K562 (cell line): Measurements from ENCODE around the gene INKA2. TPM values are rescaled to one million over a fixed set of nuclear protein-coding genes. Genes with fewer than 3 reads are reported as not detected.

Experiments
- ATAC-seq: fragments of 200-7000 bp; cut with Tn5 transposase; 3 replicates; pipeline ENCODE4 v1.9.1; 2020; ENCODE audit warnings: moderate library complexity
- BruUV-seq: library from RNA; stranded (reverse); fragments of 400-500 nt; replicated peaks from 2 replicates; lab custom pipeline; 2021; lab: Mats Ljungman, UMichigan
- CTCF ChIA-PET: fragments of 300-600 bp; formaldehyde crosslinking; extraction: SDS; loops from one replicate; lab custom pipeline; 2021; ENCODE audit warnings: low intra/inter-chr PET ratio; lab: Yijun Ruan, JAX
- POLR2A ChIA-PET: fragments of 300-600, 350-650 bp; sonication (Branson Sonifier 250); formaldehyde crosslinking; extraction: SDS; loops from one replicate; lab custom pipeline; 2021; ENCODE audit warnings: antibody characterized with exemption, inconsistent platforms; lab: Yijun Ruan, JAX
- DNase-seq, 4 experiments: peaks; one replicate each; pipeline versions ENCODE4 v3.0.0 to v3.0.0-alpha.2; 2011 to 2018; ENCODE audit warnings: low spot score in 3 of 4, mixed read lengths in 3 of 4; ENCODE audit errors: extremely low read depth in 1 of 4
- FAIRE-seq: peaks from 2 replicates; lab custom pipeline; 2011; peaks lifted over from hg19 to GRCh38; lab: Jason Lieb, UNC
- H2AFZ ChIP-seq: 2 replicates; pipeline ENCODE4 v1.6.0; 2011; ENCODE audit warnings: low read depth, low read length, control low read depth, inconsistent platforms
- H3K27ac ChIP-seq: fragments of 200-600 bp; 3 replicates; pipeline ENCODE4 v1.8.0; 2011; ENCODE audit warnings: low read depth, mild to moderate bottlenecking, control low read depth, inconsistent platforms, low read length, moderate library complexity, mixed read lengths; ENCODE audit errors: extremely low read depth
- H3K27me3 ChIP-seq, 2 experiments: fragments of 300-600 bp in 1 of 2; 2 replicates in 1 of 2; 3 replicates in 1 of 2; pipeline versions ENCODE4 v1.6.0 to v1.8.0; 2011; ENCODE audit warnings: inconsistent platforms in 2 of 2, low read length in 2 of 2, mild to moderate bottlenecking in 1 of 2, mixed read lengths in 1 of 2, moderate library complexity in 1 of 2; ENCODE audit not compliant: control insufficient read depth in 2 of 2, insufficient read depth in 2 of 2
- H3K36me3 ChIP-seq: fragments of 300-600 bp; 3 replicates; pipeline ENCODE4 v1.8.0; 2011; ENCODE audit warnings: mild to moderate bottlenecking, low read length, inconsistent platforms; ENCODE audit not compliant: control insufficient read depth, insufficient read depth
- H3K4me1 ChIP-seq, 2 experiments: fragments of 200-600 bp in 1 of 2; replicated peaks in 1 of 2; 2 replicates in 1 of 2; 3 replicates in 1 of 2; pipeline versions ENCODE4 v1.5.1 to v1.8.0; 2011; ENCODE audit warnings: inconsistent platforms in 2 of 2, low read length in 2 of 2, mild to moderate bottlenecking in 1 of 2, mixed read lengths in 1 of 2, moderate library complexity in 1 of 2; ENCODE audit not compliant: control insufficient read depth in 2 of 2, insufficient read depth in 2 of 2
- H3K4me2 ChIP-seq: 2 replicates; pipeline ENCODE4 v1.6.1; 2011; ENCODE audit warnings: low read length, control low read depth, inconsistent platforms, mixed read lengths; ENCODE audit not compliant: insufficient read depth
- H3K4me3 ChIP-seq: fragments of 200-600 bp; sonication (generic), shearing (Covaris generic); 2 replicates; pipeline ENCODE4 v1.5.1; 2016; ENCODE audit warnings: control low read depth, inconsistent platforms
- H3K79me2 ChIP-seq: fragments of 200-600 bp; 3 replicates; pipeline ENCODE4 v1.8.0; 2011; ENCODE audit warnings: low read length, inconsistent platforms; ENCODE audit not compliant: control insufficient read depth, insufficient read depth
- H3K9ac ChIP-seq, 2 experiments: 2 replicates each; pipeline versions ENCODE4 v1.6.0 to v1.6.1; 2011; ENCODE audit warnings: low read depth in 2 of 2, low read length in 2 of 2, control low read depth in 1 of 2, inconsistent platforms in 1 of 2, mild to moderate bottlenecking in 1 of 2, mixed read lengths in 1 of 2; ENCODE audit not compliant: insufficient read depth in 1 of 2
- H3K9me1 ChIP-seq: one replicate; pipeline ENCODE4 v1.6.0; 2011; ENCODE audit warnings: inconsistent platforms, mild to moderate bottlenecking, low read length, moderate library complexity; ENCODE audit not compliant: control insufficient read depth, insufficient read depth
- H3K9me3 ChIP-seq: replicated peaks from 2 replicates; pipeline ENCODE4 v1.5.1; 2011; ENCODE audit warnings: low read depth, low read length, inconsistent platforms; ENCODE audit not compliant: control insufficient read depth, insufficient read depth
- H4K20me1 ChIP-seq: replicated peaks from 2 replicates; pipeline ENCODE4 v1.6.1; 2011; ENCODE audit warnings: low read length, inconsistent platforms, mixed read lengths; ENCODE audit not compliant: control insufficient read depth, insufficient read depth
- CSDE1 ChIP-seq, 2 experiments: fragments of 450-650 bp; IDR thresholded peaks; 2 replicates each; pipeline ENCODE4 v1.6.1; 2016; ENCODE audit warnings: mild to moderate bottlenecking in 1 of 2
- HMG20B ChIP-seq: fragments of 250-450 bp; sonication (Bioruptor Pico); IDR thresholded peaks from 2 replicates; pipeline ENCODE4 v1.5.0; 2021; ENCODE audit warnings: mild to moderate bottlenecking
- KDM4B ChIP-seq, 2 experiments: fragments of 450-650 bp in 1 of 2; sonication (generic) in 1 of 2; IDR thresholded peaks; 2 replicates each; pipeline ENCODE4 v1.6.1; 2016 to 2017; ENCODE audit warnings: borderline replicate concordance in 2 of 2, antibody characterized with exemption in 1 of 2, low read depth in 1 of 2, mild to moderate bottlenecking in 1 of 2
- WGBS: fragments of 100-300 bp; shearing (Covaris generic); methylation state at CpG from one replicate; pipeline ENCODE4 v1.1.6; 2016; ENCODE audit warnings: low coverage, mixed read lengths; ENCODE audit not compliant: insufficient coverage; ENCODE audit errors: missing lambda C conversion rate; 5-methylcytosine and 5-hydroxymethylcytosine counted together
- in situ Hi-C: fragments of 300-500 bp; cut with MboI; formaldehyde crosslinking; loops from 4 replicates; pipeline ENCODE4 v1.15.0; 2018; ENCODE audit warnings: inconsistent platforms, mixed read lengths
- intact Hi-C: fragments of 100-400 bp; cut with micrococcal nuclease; formaldehyde crosslinking; loops from 2 replicates; pipeline ENCODE4 v1.14.2; 2022
- polyA plus RNA-seq, 8 experiments: library from polyadenylated mRNA; depleted of rRNA in 4 of 8; stranded (reverse) in 5 of 8; unstranded in 3 of 8; fragments of >200 nt; fragmentation: Nextera tagmentation in 2 of 8; fragmentation: Illumina TruSeq in 1 of 8; extraction: Ambion mirVana in 2 of 8; extraction: Trizol in 1 of 8; gene quantifications; 2 replicates each; pipeline versions ENCODE4 v1.2.1 to v1.2.3, GENCODE V29; 2011 to 2014; ENCODE audit warnings: inconsistent platforms in 1 of 8, missing spikeins in 1 of 8
- total RNA-seq, 7 experiments: library from RNA; depleted of rRNA in 6 of 7; stranded (reverse); fragments of >200 nt in 6 of 7; fragmentation: Illumina TruSeq in 2 of 7; extraction: Trizol in 2 of 7; gene quantifications; 2 replicates each; pipeline versions ENCODE4 v1.2.1 to v1.2.3, GENCODE V29; 2011 to 2021; ENCODE audit warnings: low replicate concordance in 1 of 7
- TF ChIP-seq, protein P1 (sequence below): IDR thresholded peaks from 2 replicates; pipeline ENCODE4 v1.6.1; 2011; ENCODE audit not compliant: insufficient read length; ENCODE audit errors: extremely low read depth

INKA2 gene
- total and polyA plus RNA-seq, 9 of the 15 experiments (the other 6 are each of a cell fraction or from before 2014, with no cell fraction given): 0.04 to 1.4 (median 0.26) TPM; not detected in 1

- POLR2A ChIA-PET: interaction anchor here (0.5 to 1.5 kb wide), 6 partner anchors 9 to 868 kb away, joined by 3 to 4 read pairs (median 3); partner anchors contain the start of gene WDR77
- 18% methylated on average over 8 of the region's 8 CpGs for WGBS
- CTCF ChIA-PET: no interaction called here
- H3K27me3 ChIP-seq: peaks cover 12 to 71% of the 10 kb centered on the region in 2 experiments; a peak in 3 of 5 replicates
- H3K4me1 ChIP-seq: peaks cover 4 to 14% of the 10 kb centered on the region in 2 experiments
- TF ChIP-seq CSDE1 (IDR thresholded peaks at IDR 0.05) (no peak), HMG20B (CRISPR knock-in tag) (no peak), KDM4B (IDR thresholded peaks at IDR 0.05; ENCODE audit: borderline replicate concordance in 2 of 2, low read depth in 1 of 2) (no peak)
- TF ChIP-seq, protein P1, sequence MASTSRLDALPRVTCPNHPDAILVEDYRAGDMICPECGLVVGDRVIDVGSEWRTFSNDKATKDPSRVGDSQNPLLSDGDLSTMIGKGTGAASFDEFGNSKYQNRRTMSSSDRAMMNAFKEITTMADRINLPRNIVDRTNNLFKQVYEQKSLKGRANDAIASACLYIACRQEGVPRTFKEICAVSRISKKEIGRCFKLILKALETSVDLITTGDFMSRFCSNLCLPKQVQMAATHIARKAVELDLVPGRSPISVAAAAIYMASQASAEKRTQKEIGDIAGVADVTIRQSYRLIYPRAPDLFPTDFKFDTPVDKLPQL: no peak
- intact Hi-C loops (no loop called here), in situ Hi-C loops (no loop called here)
- H3K79me2 ChIP-seq: no peaks in the 10 kb centered on the region
- H3K9me1 ChIP-seq: peaks cover 2% of the 10 kb centered on the region
- no peak overlapping the region for H3K4me2 ChIP-seq
- H3K9ac ChIP-seq: no peak overlapping the region
- no peaks in the 10 kb centered on the region for H3K36me3 ChIP-seq
- H3K27ac ChIP-seq: no peak overlapping the region
- DNase-seq: no peak
- no peaks in the 10 kb centered on the region for H3K9me3 ChIP-seq
- no peak overlapping the region for H3K4me3 ChIP-seq
- no peak for ATAC-seq
- BruUV-seq: no TSS peak
- no peak for FAIRE-seq
- no peaks in the 10 kb centered on the region; the same call in 1 of the 2 replicates for H4K20me1 ChIP-seq
- H2AFZ ChIP-seq: no peak overlapping the region
Measured at GRCh38 chr1:111729271-111729921, 9.8 kb downstream of the INKA2 start.
